AG04449 (cell line): ENCODE results near the gene DDR2.
A peak's percentile ranks its signal among the peaks of the same experiment; 100 is the strongest.
"Not testable (repeated sequence)": the region's sequence is repeated elsewhere in the genome, so short reads cannot be mapped to it uniquely, and the experiment has no call there.

Source experiments
- CTCF ChIA-PET: fragments of 350-600 bp; formaldehyde crosslinking; extraction: SDS; loops from one replicate; lab custom pipeline; 2021; ENCODE audit warnings: antibody characterized with exemption; lab: Yijun Ruan, JAX
- POLR2A ChIA-PET: fragments of 400-600, 350-600 bp; formaldehyde crosslinking; extraction: SDS; loops from one replicate; lab custom pipeline; 2020; ENCODE audit warnings: antibody characterized with exemption, inconsistent platforms; lab: Yijun Ruan, JAX
- DNase-seq: peaks from one replicate; pipeline ENCODE4 v3.0.0-alpha.2; 2010; ENCODE audit warnings: low read depth, low spot score
- H3K4me3 ChIP-seq: 2 replicates; pipeline ENCODE4 v1.5.1; 2011; ENCODE audit warnings: low read depth, mild to moderate bottlenecking, control low read depth, low read length
- CTCF ChIP-seq: IDR thresholded peaks from one replicate; pipeline ENCODE4 v1.5.1; 2011; ENCODE audit warnings: mild to moderate bottlenecking, moderate library complexity, low read length, control low read depth, inconsistent platforms; ENCODE audit not compliant: insufficient read depth; ENCODE audit errors: missing control alignments

DDR2 gene

GRCh38 chr1:162596514-162597170 lies 35.6 kb upstream of the DDR2 start:
- CTCF ChIA-PET, result interaction anchor here (0.9 to 9.6 kb wide), 2 partner anchors 17 to 21 kb away, joined by 4 to 82 read pairs; no protein-coding TSS in a partner anchor
- TF ChIP-seq CTCF, result no peak
- no peak for DNase-seq
- no peak overlapping the region for H3K4me3 ChIP-seq
- POLR2A ChIA-PET, result no interaction called here

GRCh38 chr1:162599451-162599850 lies 32.8 kb upstream of the DDR2 start:
- H3K4me3 ChIP-seq, result no peak overlapping the region
- DNase-seq, result no peak
- ChIA-PET POLR2A (no interaction called here), CTCF (interaction anchor here (0.6 to 9.6 kb wide), 4 partner anchors 14 to 861 kb away, joined by 3 to 82 read pairs (median 4); no protein-coding TSS in a partner anchor)
- no peak for TF ChIP-seq CTCF

- not testable (repeated sequence) for H3K4me3 ChIP-seq, DNase-seq
- POLR2A ChIA-PET, result interaction anchor here (1.3 kb wide), 1 partner anchor 88 kb away, joined by 3 read pairs; no protein-coding TSS in a partner anchor
- CTCF ChIA-PET, result interaction anchor here (1.1 to 9.6 kb wide), 4 partner anchors 8 to 197 kb away, joined by 3 to 82 read pairs (median 6); no protein-coding TSS in a partner anchor
Observed at GRCh38 chr1:162603117-162603516, 29.1 kb upstream of the DDR2 start.

GRCh38 chr1:162605225-162605927 lies 26.9 kb upstream of the DDR2 start:
- CTCF ChIA-PET, result interaction anchor here (1.0 to 9.6 kb wide), 3 partner anchors 8 to 195 kb away, joined by 3 to 82 read pairs (median 5); no protein-coding TSS in a partner anchor
- TF ChIP-seq CTCF, result no peak
- H3K4me3 ChIP-seq, result no peak overlapping the region
- POLR2A ChIA-PET, result interaction anchor here (0.8 to 1.1 kb wide), 3 partner anchors 8 to 44 kb away, joined by 3 to 4 read pairs (median 4); partner anchors contain the start of gene UAP1
- peak; percentile 73 for DNase-seq

GRCh38 chr1:162609306-162609705 lies 23.0 kb upstream of the DDR2 start:
- ChIA-PET CTCF (interaction anchor here (1.5 kb wide), 1 partner anchor 17 kb away, joined by 4 read pairs; no protein-coding TSS in a partner anchor), POLR2A (no interaction called here)
- H3K4me3 ChIP-seq, result no peak overlapping the region

More at GRCh38 chr1:162609306-162609705, 23.0 kb upstream of the DDR2 start:
- no peak for DNase-seq
- no peak for TF ChIP-seq CTCF
